ENCODE results near the gene CAMK2A. TPM values are rescaled to one million over a fixed set of nuclear protein-coding genes. Genes with fewer than 3 reads are reported as not detected.
A peak's percentile ranks its signal among the peaks of the same experiment; 100 is the strongest.
"Not testable (repeated sequence)": the region's sequence is repeated elsewhere in the genome, so short reads cannot be mapped to it uniquely, and the experiment has no call there.

The CAMK2A gene
- total and polyA plus RNA-seq, 11 donors, result 3.2 to 26.0 (median 15.2) TPM

GRCh38 chr5:150234576-150235499 is 54.7 kb downstream of the CAMK2A start:
- Histone ChIP-seq H3K36me3 (no peaks in the 10 kb centered on the region), H3K4me3 (no peak overlapping the region), H3K9me3 (no peaks in the 10 kb centered on the region), H3K27ac (peak overlapping the region in 1 of 12 donors; percentile 15), H3K27me3 (no peaks in the 10 kb centered on the region), H3K4me1 (peaks cover 0 to 13% (median 0%) of the 10 kb centered on the region in 12 donors)
- intact Hi-C loops (cut with DNase I), result no loop called here
- ATAC-seq, result peak in 2 of 4 donors; percentile 54 to 57
- WGBS, 4 donors, result 73 to 83% (median 77%) methylated on average over 5 of the region's 5 CpGs
- TF ChIP-seq POLR2A (IDR thresholded peaks at IDR 0.05) (no peak), CTCF (IDR thresholded peaks at IDR 0.05) (no peak)
- no peak for DNase-seq

GRCh38 chr5:150233706-150234105 is 55.9 kb downstream of the CAMK2A start:
- H3K36me3 ChIP-seq; intact Hi-C loops (cut with DNase I): not testable (repeated sequence)

GRCh38 chr5:150230842-150231241 is 58.7 kb downstream of the CAMK2A start:
- intact Hi-C loops (cut with DNase I), result no loop called here
- no peak overlapping the region for H3K27ac ChIP-seq
- no peaks in the 10 kb centered on the region for H3K36me3 ChIP-seq
- no peak for DNase-seq
- peaks cover 0 to 13% (median 0%) of the 10 kb centered on the region in 12 donors for H3K4me1 ChIP-seq
- no peak overlapping the region for H3K4me3 ChIP-seq
- no peaks in the 10 kb centered on the region for H3K9me3 ChIP-seq
- 74 to 87% (median 77%) methylated on average over 7 of the region's 7 CpGs for WGBS, 4 donors
- ATAC-seq, result no peak
- no peaks in the 10 kb centered on the region for H3K27me3 ChIP-seq
- TF ChIP-seq CTCF (IDR thresholded peaks at IDR 0.05) (no peak), POLR2A (IDR thresholded peaks at IDR 0.05) (no peak)

More at GRCh38 chr5:150233706-150234105, 55.9 kb downstream of the CAMK2A start:
- not testable (repeated sequence) for DNase-seq, H3K27me3 ChIP-seq, H3K4me3 ChIP-seq, ATAC-seq, H3K27ac ChIP-seq, H3K9me3 ChIP-seq
- peaks cover 0 to 13% (median 0%) of the 10 kb centered on the region in 12 donors for H3K4me1 ChIP-seq
- WGBS, 4 donors, result 95 to 100% (median 96%) methylated on average over 3 to 5 of the region's 5 CpGs

- Histone ChIP-seq H3K36me3 (no peaks in the 10 kb centered on the region), H3K27ac (no peak overlapping the region), H3K4me1 (peaks cover 0 to 7% (median 0%) of the 10 kb centered on the region in 12 donors), H3K9me3 (no peaks in the 10 kb centered on the region), H3K4me3 (no peak overlapping the region), H3K27me3 (no peaks in the 10 kb centered on the region)
- TF ChIP-seq POLR2A (IDR thresholded peaks at IDR 0.05) (no peak), CTCF (IDR thresholded peaks at IDR 0.05) (no peak)
- no peak for DNase-seq
- no peak for ATAC-seq
- intact Hi-C loops (cut with DNase I), result no loop called here
- 71 to 97% (median 89%) methylated on average over 3 of the region's 3 CpGs for WGBS, 4 donors
Measured at GRCh38 chr5:150229571-150229970, 60.0 kb downstream of the CAMK2A start.
